Measurements from ENCODE around the gene ANKUB1.

The ANKUB1 gene

DNA sequence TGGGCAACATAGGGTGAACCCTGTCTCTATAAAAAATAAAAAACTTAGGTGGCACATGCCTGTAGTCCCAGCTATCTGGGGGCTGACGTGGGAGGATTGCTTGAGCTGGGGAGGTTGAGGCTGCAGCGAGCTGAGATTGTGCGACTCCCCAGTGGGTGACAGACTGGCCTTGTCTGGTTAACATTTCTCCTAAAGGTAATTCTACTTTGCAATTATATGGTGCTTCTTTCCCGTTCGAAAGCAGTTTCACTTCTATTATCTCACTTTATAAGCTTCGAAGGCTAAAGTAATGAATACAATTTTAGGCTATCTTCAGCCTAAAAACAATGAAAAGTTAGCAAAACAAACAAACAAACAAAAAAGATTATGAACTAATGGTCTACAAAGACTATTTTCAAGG, 75.4 kb downstream of the ANKUB1 start:
- DNase-seq (ENCODE audit: extremely low read depth, insufficient read length), result no peak
- Histone ChIP-seq H3K36me3 (ENCODE audit: control insufficient read depth, insufficient read depth, low read length) (no peaks in the 10 kb centered on the region), H3K27me3 (replicated peaks; ENCODE audit: control insufficient read depth, insufficient read depth, low read length) (no peaks in the 10 kb centered on the region), H3K4me3 (replicated peaks; ENCODE audit: low read depth, low read length) (no peak overlapping the region)
- TF ChIP-seq, protein P1, sequence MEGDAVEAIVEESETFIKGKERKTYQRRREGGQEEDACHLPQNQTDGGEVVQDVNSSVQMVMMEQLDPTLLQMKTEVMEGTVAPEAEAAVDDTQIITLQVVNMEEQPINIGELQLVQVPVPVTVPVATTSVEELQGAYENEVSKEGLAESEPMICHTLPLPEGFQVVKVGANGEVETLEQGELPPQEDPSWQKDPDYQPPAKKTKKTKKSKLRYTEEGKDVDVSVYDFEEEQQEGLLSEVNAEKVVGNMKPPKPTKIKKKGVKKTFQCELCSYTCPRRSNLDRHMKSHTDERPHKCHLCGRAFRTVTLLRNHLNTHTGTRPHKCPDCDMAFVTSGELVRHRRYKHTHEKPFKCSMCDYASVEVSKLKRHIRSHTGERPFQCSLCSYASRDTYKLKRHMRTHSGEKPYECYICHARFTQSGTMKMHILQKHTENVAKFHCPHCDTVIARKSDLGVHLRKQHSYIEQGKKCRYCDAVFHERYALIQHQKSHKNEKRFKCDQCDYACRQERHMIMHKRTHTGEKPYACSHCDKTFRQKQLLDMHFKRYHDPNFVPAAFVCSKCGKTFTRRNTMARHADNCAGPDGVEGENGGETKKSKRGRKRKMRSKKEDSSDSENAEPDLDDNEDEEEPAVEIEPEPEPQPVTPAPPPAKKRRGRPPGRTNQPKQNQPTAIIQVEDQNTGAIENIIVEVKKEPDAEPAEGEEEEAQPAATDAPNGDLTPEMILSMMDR (IDR thresholded peaks at IDR 0.05; ENCODE audit: insufficient read depth, low read length, poor library complexity, severe bottlenecking), result no peak

DNA sequence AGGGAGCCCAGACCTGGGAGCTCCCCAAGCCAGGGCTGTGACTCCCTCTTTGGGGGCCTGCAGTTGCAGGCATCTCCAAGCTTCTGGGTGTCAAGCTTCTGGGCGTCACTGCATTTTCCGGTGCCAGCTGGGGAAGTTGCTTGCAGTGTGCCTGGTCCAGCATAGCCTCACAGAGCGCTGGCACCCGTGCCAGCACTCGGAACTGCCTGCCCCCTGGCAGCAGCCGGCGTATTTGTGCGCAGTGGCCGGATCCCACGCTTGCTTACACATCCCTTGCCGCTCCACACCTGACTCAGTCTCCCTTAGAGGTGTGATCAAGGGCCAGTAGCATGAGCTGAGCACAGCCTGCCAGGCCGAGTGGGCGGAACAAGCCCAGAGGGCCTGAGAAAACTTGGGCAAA, 77.1 kb downstream of the ANKUB1 start:
- TF ChIP-seq, protein P1 (IDR thresholded peaks at IDR 0.05; ENCODE audit: insufficient read depth, low read length, poor library complexity, severe bottlenecking), result no peak
- no peaks in the 10 kb centered on the region for H3K27me3 ChIP-seq (replicated peaks; ENCODE audit: control insufficient read depth, insufficient read depth, low read length)
- no peak overlapping the region for H3K4me3 ChIP-seq (replicated peaks; ENCODE audit: low read depth, low read length)
- no peak for DNase-seq (ENCODE audit: extremely low read depth, insufficient read length)
- H3K36me3 ChIP-seq (ENCODE audit: control insufficient read depth, insufficient read depth, low read length), result no peaks in the 10 kb centered on the region

DNA sequence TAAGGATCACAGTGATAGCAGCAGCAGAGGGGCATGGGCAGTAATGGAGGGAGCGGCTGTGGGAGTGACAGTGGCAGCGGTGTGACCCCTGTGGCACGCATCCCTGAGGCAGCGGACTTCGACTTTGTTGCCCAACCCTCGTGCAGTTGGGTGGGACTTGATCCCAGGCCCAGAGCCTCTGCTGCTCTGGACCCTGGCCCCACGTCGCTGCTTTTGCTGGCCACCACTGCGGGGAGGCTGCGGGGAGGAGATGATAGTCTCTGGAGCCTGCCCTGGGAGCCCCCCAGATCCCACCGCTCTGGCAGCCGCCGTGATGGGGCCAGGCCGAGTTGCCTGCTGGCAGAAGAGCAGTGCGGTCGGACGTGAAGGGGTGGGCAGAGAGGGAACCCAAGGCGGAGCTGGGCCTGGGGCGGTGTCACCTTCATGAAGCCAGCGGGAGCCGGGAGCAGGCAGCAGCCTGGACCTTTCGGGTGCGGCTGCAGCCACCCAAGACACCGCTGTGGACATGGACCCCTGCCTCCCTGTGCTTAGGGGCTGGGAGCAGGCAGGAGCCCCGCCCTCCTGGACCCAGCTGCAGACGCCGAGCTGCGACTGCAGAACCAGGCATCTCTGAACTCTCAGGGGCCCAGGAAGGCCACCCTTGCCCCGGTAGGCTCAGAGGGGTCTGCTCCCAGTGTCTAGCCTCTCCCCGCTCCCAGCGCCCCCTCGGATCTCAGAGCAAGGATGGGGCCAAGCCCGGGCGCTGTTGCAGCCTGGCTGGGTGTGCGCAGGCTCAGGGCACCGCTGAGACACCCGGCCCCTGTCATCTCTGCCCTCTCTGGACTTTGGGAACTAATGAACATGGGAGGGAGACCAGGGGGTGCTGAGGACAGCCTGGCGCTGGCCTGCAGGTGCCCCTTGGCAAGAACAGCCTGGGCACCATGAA, 78.4 kb downstream of the ANKUB1 start:
- Histone ChIP-seq H3K27me3 (replicated peaks; ENCODE audit: control insufficient read depth, insufficient read depth, low read length) (no peaks in the 10 kb centered on the region), H3K36me3 (ENCODE audit: control insufficient read depth, insufficient read depth, low read length) (no peaks in the 10 kb centered on the region), H3K4me3 (replicated peaks; ENCODE audit: low read depth, low read length) (no peak overlapping the region)
- DNase-seq (ENCODE audit: extremely low read depth, insufficient read length), result no peak
- TF ChIP-seq, protein P1 (IDR thresholded peaks at IDR 0.05; ENCODE audit: insufficient read depth, low read length, poor library complexity, severe bottlenecking), result no peak

Data from GM06990 (cell line).